Neural progenitor cell (in vitro differentiated cells): ENCODE measurements around the gene BBS9. TPM values are rescaled to one million over a fixed set of nuclear protein-coding genes. Genes with fewer than 3 reads are reported as not detected.
A peak's percentile ranks its signal among the peaks of the same experiment; 100 is the strongest.

ENCODE experiments used
- DNase-seq: peaks from one replicate; pipeline ENCODE4 v3.0.0-alpha.2; 2016; ENCODE audit warnings: low spot score
- H2AFZ ChIP-seq: fragments of 200-600 bp; sonication (generic); replicated peaks from 2 replicates; pipeline ENCODE4 v1.6.1; 2016; ENCODE audit warnings: antibody characterized with exemption
- H3F3A ChIP-seq: fragments of 200-600 bp; sonication (generic); 2 replicates; pipeline ENCODE4 v1.6.1; 2016; ENCODE audit warnings: antibody characterized with exemption, low read depth
- H3K27ac ChIP-seq: fragments of 200-600 bp; sonication (generic); 2 replicates; pipeline ENCODE4 v1.5.1; 2016; ENCODE audit warnings: mild to moderate bottlenecking
- H3K27me3 ChIP-seq: fragments of 200-600 bp; sonication (generic); 2 replicates; pipeline ENCODE4 v1.6.1; 2016; ENCODE audit warnings: mild to moderate bottlenecking, moderate library complexity
- H3K36me3 ChIP-seq: fragments of 200-600 bp; sonication (generic); 2 replicates; pipeline ENCODE4 v1.5.1; 2016
- H3K4me1 ChIP-seq: fragments of 200-600 bp; sonication (generic); 2 replicates; pipeline ENCODE4 v1.6.1; 2016; ENCODE audit warnings: mixed run types
- H3K4me2 ChIP-seq: fragments of 200-600 bp; sonication (generic); 2 replicates; pipeline ENCODE4 v1.6.1; 2016
- H3K4me3 ChIP-seq: fragments of 200-600 bp; sonication (generic); 2 replicates; pipeline ENCODE4 v1.5.1; 2016
- H3K79me2 ChIP-seq: fragments of 200-600 bp; sonication (generic); 2 replicates; pipeline ENCODE4 v1.6.1; 2016; ENCODE audit warnings: low read depth
- H3K9ac ChIP-seq: fragments of 200-600 bp; sonication (generic); 2 replicates; pipeline ENCODE4 v1.6.1; 2016
- H3K9me3 ChIP-seq: fragments of 200-600 bp; sonication (generic); 2 replicates; pipeline ENCODE4 v1.5.1; 2016; ENCODE audit warnings: low read depth
- H4K20me1 ChIP-seq: fragments of 200-600 bp; sonication (generic); 2 replicates; pipeline ENCODE4 v1.6.1; 2016; ENCODE audit warnings: low read depth
- H3K27ac Mint-ChIP-seq: 3 replicates; pipeline ENCODE4 v1.8.0; 2021; ENCODE audit warnings: mixed read lengths
- H3K27me3 Mint-ChIP-seq: 2 replicates; pipeline ENCODE4 v1.8.0; 2022; ENCODE audit warnings: low read depth, mild to moderate bottlenecking, inconsistent platforms, moderate library complexity, mixed read lengths; ENCODE audit not compliant: insufficient read depth
- H3K36me3 Mint-ChIP-seq: 3 replicates; pipeline ENCODE4 v1.8.0; 2021; ENCODE audit warnings: mixed read lengths
- H3K4me1 Mint-ChIP-seq: 3 replicates; pipeline ENCODE4 v1.8.0; 2021; ENCODE audit warnings: mixed read lengths
- H3K4me3 Mint-ChIP-seq: 3 replicates; pipeline ENCODE4 v1.8.0; 2021; ENCODE audit warnings: mild to moderate bottlenecking, moderate library complexity, mixed read lengths
- H3K9me3 Mint-ChIP-seq: 3 replicates; pipeline ENCODE4 v1.8.0; 2020; ENCODE audit warnings: mixed read lengths
- CTCF ChIP-seq: fragments of 200-600 bp; sonication (generic); IDR thresholded peaks from 2 replicates; pipeline ENCODE4 v1.5.1; 2017; ENCODE audit warnings: antibody characterized with exemption, mild to moderate bottlenecking
- EZH2 ChIP-seq: fragments of 200-600 bp; sonication (generic); IDR thresholded peaks from 2 replicates; pipeline ENCODE4 v1.6.1; 2017; ENCODE audit warnings: antibody characterized with exemption, mild to moderate bottlenecking, moderate library complexity
- EZH2phosphoT487 ChIP-seq: fragments of 200-600 bp; sonication (generic); IDR thresholded peaks from 2 replicates; pipeline ENCODE4 v1.6.1; 2017; ENCODE audit warnings: antibody characterized with exemption
- total RNA-seq: library from RNA; depleted of rRNA; stranded (reverse); fragments of >200 nt; gene quantifications from 2 replicates; pipeline ENCODE4 v1.2.3, GENCODE V29; 2015; ENCODE audit warnings: low replicate concordance

The BBS9 gene
- total RNA-seq, 1 donor from 2014 or later = 40.3 TPM

- Histone ChIP-seq H3K4me1 (no peaks in the 10 kb centered on the region), H3K4me2 (no peak overlapping the region)
Observed at GRCh38 chr7:33346055-33346454, 216.7 kb downstream of the BBS9 start.

GRCh38 chr7:33350577-33350976 is 221.2 kb downstream of the BBS9 start:
- Histone ChIP-seq H3K9me3 (no peaks in the 10 kb centered on the region), H3K9ac (no peak overlapping the region), H2AFZ (no peak overlapping the region), H3K27me3 (no peaks in the 10 kb centered on the region), H3F3A (no peaks in the 10 kb centered on the region), H3K4me1 (peaks cover 9% of the 10 kb centered on the region), H3K36me3 (no peaks in the 10 kb centered on the region), H4K20me1 (no peaks in the 10 kb centered on the region), H3K79me2 (peaks cover 29% of the 10 kb centered on the region), H3K4me3 (no peak overlapping the region), H3K4me2 (no peak overlapping the region), H3K27ac (no peak overlapping the region)
- no peak overlapping the region for H3K27ac Mint-ChIP-seq
- DNase-seq = no peak
- H3K27me3 Mint-ChIP-seq = no peaks in the 10 kb centered on the region
- TF ChIP-seq EZH2phosphoT487 = no peak
- no peak for TF ChIP-seq CTCF
- TF ChIP-seq EZH2 = no peak
- H3K4me1 Mint-ChIP-seq = no peaks in the 10 kb centered on the region
- no peak overlapping the region for H3K4me3 Mint-ChIP-seq
- no peaks in the 10 kb centered on the region for H3K9me3 Mint-ChIP-seq
- peaks cover 1% of the 10 kb centered on the region for H3K36me3 Mint-ChIP-seq

More at GRCh38 chr7:33346055-33346454, 216.7 kb downstream of the BBS9 start:
- H3K79me2 ChIP-seq = no peaks in the 10 kb centered on the region
- Mint-ChIP-seq H3K36me3 (no peaks in the 10 kb centered on the region), H3K27me3 (no peaks in the 10 kb centered on the region), H3K4me1 (no peaks in the 10 kb centered on the region), H3K4me3 (no peak overlapping the region), H3K27ac (no peak overlapping the region), H3K9me3 (no peaks in the 10 kb centered on the region)
- no peak overlapping the region for H3K9ac ChIP-seq
- H4K20me1 ChIP-seq = no peaks in the 10 kb centered on the region
- H3K27me3 ChIP-seq = no peaks in the 10 kb centered on the region
- H3K36me3 ChIP-seq = no peaks in the 10 kb centered on the region
- H3K9me3 ChIP-seq = no peaks in the 10 kb centered on the region
- no peak for TF ChIP-seq EZH2phosphoT487
- TF ChIP-seq EZH2 = no peak
- no peak for DNase-seq
- no peak overlapping the region for H2AFZ ChIP-seq
- no peak overlapping the region for H3K27ac ChIP-seq
- H3K4me3 ChIP-seq = no peak overlapping the region
- no peaks in the 10 kb centered on the region for H3F3A ChIP-seq

- Histone ChIP-seq H3K4me1 (peaks cover 9% of the 10 kb centered on the region), H3K27ac (no peak overlapping the region), H3F3A (no peaks in the 10 kb centered on the region), H3K9ac (no peak overlapping the region), H3K9me3 (no peaks in the 10 kb centered on the region), H3K4me2 (peak overlapping the region; percentile 65), H3K36me3 (no peaks in the 10 kb centered on the region), H2AFZ (peak overlapping the region; percentile 3), H4K20me1 (no peaks in the 10 kb centered on the region), H3K4me3 (peak overlapping the region; percentile 35), H3K79me2 (peaks cover 40% of the 10 kb centered on the region), H3K27me3 (no peaks in the 10 kb centered on the region)
- Mint-ChIP-seq H3K9me3 (no peaks in the 10 kb centered on the region), H3K27ac (no peak overlapping the region), H3K36me3 (peaks cover 1% of the 10 kb centered on the region), H3K4me1 (no peaks in the 10 kb centered on the region), H3K27me3 (no peaks in the 10 kb centered on the region), H3K4me3 (no peak overlapping the region)
- no peak for TF ChIP-seq EZH2
- no peak for TF ChIP-seq CTCF
- no peak for TF ChIP-seq EZH2phosphoT487
- peak; percentile 18 for DNase-seq
Observed at GRCh38 chr7:33351709-33352108, 222.3 kb downstream of the BBS9 start.

GRCh38 chr7:33354201-33354600 is 224.8 kb downstream of the BBS9 start:
- H3F3A ChIP-seq = no peaks in the 10 kb centered on the region
- no peaks in the 10 kb centered on the region for H3K9me3 ChIP-seq
- peak overlapping the region; percentile 35 for H3K4me3 ChIP-seq
- no peaks in the 10 kb centered on the region for H4K20me1 ChIP-seq
- no peak overlapping the region for H3K27ac Mint-ChIP-seq
- no peaks in the 10 kb centered on the region for H3K27me3 Mint-ChIP-seq
- no peaks in the 10 kb centered on the region for H3K9me3 Mint-ChIP-seq
- H3K27ac ChIP-seq = no peak overlapping the region
- no peaks in the 10 kb centered on the region for H3K4me1 Mint-ChIP-seq
- peaks cover 46% of the 10 kb centered on the region for H3K79me2 ChIP-seq
- TF ChIP-seq EZH2phosphoT487 = no peak
- no peak for TF ChIP-seq CTCF
- no peak for TF ChIP-seq EZH2
- H3K9ac ChIP-seq = no peak overlapping the region
- no peaks in the 10 kb centered on the region for H3K36me3 ChIP-seq
- no peak overlapping the region for H2AFZ ChIP-seq
- no peak overlapping the region for H3K4me3 Mint-ChIP-seq
- peaks cover 9% of the 10 kb centered on the region for H3K4me1 ChIP-seq
- peaks cover 1% of the 10 kb centered on the region for H3K36me3 Mint-ChIP-seq
- H3K27me3 ChIP-seq = no peaks in the 10 kb centered on the region
- peak overlapping the region; percentile 44 for H3K4me2 ChIP-seq
- DNase-seq = no peak
